DOHH2 (cell line): ENCODE measurements around the gene DHRS1.

Experiments
- H3F3A ChIP-seq: fragments of 200-600 bp; sonication (generic), shearing (Covaris generic); 2 replicates; pipeline ENCODE4 v1.6.0; 2016; ENCODE audit warnings: antibody characterized with exemption, mild to moderate bottlenecking; ENCODE audit not compliant: control insufficient read depth, insufficient read depth
- H3K27ac ChIP-seq: fragments of 200-600 bp; sonication (generic); 2 replicates; pipeline ENCODE4 v1.5.1; 2014; ENCODE audit warnings: low read depth, mild to moderate bottlenecking, low read length, moderate library complexity
- H3K27me3 ChIP-seq: fragments of 200-600 bp; sonication (generic); 2 replicates; pipeline ENCODE4 v1.6.1; 2014; ENCODE audit warnings: mild to moderate bottlenecking, low read length, mixed read lengths; ENCODE audit not compliant: control insufficient read depth
- H3K36me3 ChIP-seq: fragments of 200-600 bp; sonication (generic); 2 replicates; pipeline ENCODE4 v1.6.1; 2014; ENCODE audit warnings: mild to moderate bottlenecking, low read length, moderate library complexity, mixed read lengths; ENCODE audit not compliant: control insufficient read depth
- H3K4me1 ChIP-seq: fragments of 200-600 bp; sonication (generic); 2 replicates; pipeline ENCODE4 v1.6.1; 2014; ENCODE audit warnings: mild to moderate bottlenecking, low read length, mixed read lengths; ENCODE audit not compliant: control insufficient read depth
- H3K4me2 ChIP-seq: fragments of 200-600 bp; sonication (generic); 2 replicates; pipeline ENCODE4 v1.6.0; 2014; ENCODE audit warnings: mild to moderate bottlenecking, low read length, moderate library complexity
- H3K4me3 ChIP-seq: fragments of 200-600 bp; sonication (generic); 2 replicates; pipeline ENCODE4 v1.5.1; 2014; ENCODE audit warnings: mild to moderate bottlenecking, low read length, mixed read lengths
- H3K79me2 ChIP-seq: fragments of 200-600 bp; sonication (generic); 2 replicates; pipeline ENCODE4 v1.6.1; 2014; ENCODE audit warnings: mild to moderate bottlenecking, low read length, mixed read lengths; ENCODE audit not compliant: control insufficient read depth
- H3K9me2 ChIP-seq: fragments of 200-600 bp; sonication (generic); replicated peaks from 2 replicates; pipeline ENCODE4 v1.6.1; 2014; ENCODE audit warnings: mild to moderate bottlenecking, low read length, mixed read lengths; ENCODE audit not compliant: control insufficient read depth
- H3K9me3 ChIP-seq: fragments of 200-600 bp; sonication (generic); 2 replicates; pipeline ENCODE4 v1.6.1; 2014; ENCODE audit warnings: antibody characterized with exemption, low read length, mixed read lengths; ENCODE audit not compliant: control insufficient read depth, insufficient read depth
- H4K20me1 ChIP-seq: fragments of 200-600 bp; sonication (generic); 2 replicates; pipeline ENCODE4 v1.6.0; 2014; ENCODE audit warnings: low read depth, mild to moderate bottlenecking, antibody characterized with exemption, low read length, moderate library complexity; ENCODE audit not compliant: control insufficient read depth, insufficient read depth
- CTCF ChIP-seq: fragments of 200-600 bp; sonication (generic); IDR thresholded peaks from one replicate; pipeline ENCODE4 v1.5.1; 2014; ENCODE audit warnings: antibody characterized with exemption, mild to moderate bottlenecking, low read depth, low read length; ENCODE audit not compliant: poor library complexity, severe bottlenecking
- EZH2phosphoT487 ChIP-seq: fragments of 200-600 bp; sonication (generic); IDR thresholded peaks from 2 replicates; pipeline ENCODE4 v1.6.1; 2017; ENCODE audit warnings: borderline replicate concordance, mild to moderate bottlenecking, antibody characterized with exemption, low read length, moderate library complexity, mixed read lengths

DHRS1 gene

GRCh38 chr14:24250354-24250753, 49.2 kb downstream of the DHRS1 start:
- no peak overlapping the region for H3K27ac ChIP-seq

GRCh38 chr14:24249230-24250021, 50.2 kb downstream of the DHRS1 start:
- Histone ChIP-seq H4K20me1 (no peaks in the 10 kb centered on the region), H3K4me3 (no peak overlapping the region), H3K9me2 (no peaks in the 10 kb centered on the region), H3K4me2 (no peak overlapping the region), H3K27me3 (no peaks in the 10 kb centered on the region), H3K36me3 (no peaks in the 10 kb centered on the region), H3K9me3 (no peaks in the 10 kb centered on the region), H3F3A (no peaks in the 10 kb centered on the region), H3K79me2 (no peaks in the 10 kb centered on the region), H3K27ac (no peak overlapping the region), H3K4me1 (no peaks in the 10 kb centered on the region)
- TF ChIP-seq CTCF (no peak), EZH2phosphoT487 (no peak)

More at GRCh38 chr14:24250354-24250753, 49.2 kb downstream of the DHRS1 start:
- Histone ChIP-seq H3K4me3 (no peak overlapping the region), H3K27me3 (no peaks in the 10 kb centered on the region), H3K79me2 (no peaks in the 10 kb centered on the region), H3K9me2 (no peaks in the 10 kb centered on the region), H3K9me3 (no peaks in the 10 kb centered on the region), H3K4me1 (no peaks in the 10 kb centered on the region), H3K4me2 (no peak overlapping the region), H4K20me1 (no peaks in the 10 kb centered on the region), H3K36me3 (no peaks in the 10 kb centered on the region), H3F3A (no peaks in the 10 kb centered on the region)
- TF ChIP-seq CTCF (no peak), EZH2phosphoT487 (no peak)

- TF ChIP-seq CTCF, result no peak
- TF ChIP-seq EZH2phosphoT487, result no peak
- Histone ChIP-seq H3F3A (peaks cover 3% of the 10 kb centered on the region), H3K27ac (no peak overlapping the region), H3K4me3 (no peak overlapping the region), H3K27me3 (no peaks in the 10 kb centered on the region), H3K36me3 (no peaks in the 10 kb centered on the region), H3K9me3 (no peaks in the 10 kb centered on the region), H3K79me2 (no peaks in the 10 kb centered on the region), H3K4me2 (no peak overlapping the region), H3K4me1 (peaks cover 10% of the 10 kb centered on the region), H4K20me1 (no peaks in the 10 kb centered on the region), H3K9me2 (no peaks in the 10 kb centered on the region)
Measured at GRCh38 chr14:24247422-24247821, 52.2 kb downstream of the DHRS1 start.
